Keratinocyte (primary cell): ENCODE results near the gene PCDHB11. TPM values are rescaled to one million over a fixed set of nuclear protein-coding genes. Genes with fewer than 3 reads are reported as not detected.
A peak's percentile ranks its signal among the peaks of the same experiment; 100 is the strongest.
"Not testable (repeated sequence)": the region's sequence is repeated elsewhere in the genome, so short reads cannot be mapped to it uniquely, and the experiment has no call there.

Experiments
- DNase-seq: peaks from one replicate; pipeline ENCODE4 v3.0.0-alpha.2; 2011; ENCODE audit warnings: low read depth, missing footprints, low spot score
- FAIRE-seq: peaks from 2 replicates; lab custom pipeline; 2011; peaks lifted over from hg19 to GRCh38; lab: Jason Lieb, UNC
- H2AFZ ChIP-seq: 2 replicates; pipeline ENCODE4 v1.6.0; 2012; ENCODE audit warnings: low read length, control low read depth, inconsistent platforms; ENCODE audit not compliant: control insufficient read depth
- H3K27ac ChIP-seq: 2 replicates; pipeline ENCODE4 v1.5.1; 2011; ENCODE audit warnings: low read length; ENCODE audit not compliant: control insufficient read depth, insufficient read depth
- H3K27me3 ChIP-seq: 3 replicates; pipeline ENCODE4 v1.6.0; 2011; ENCODE audit warnings: low read length; ENCODE audit not compliant: control insufficient read depth, insufficient read depth; ENCODE audit errors: extremely low read depth
- H3K36me3 ChIP-seq, 2 experiments: 2 replicates in 1 of 2; 3 replicates in 1 of 2; pipeline ENCODE4 v1.5.1; 2011; ENCODE audit warnings: low read length in 2 of 2, mild to moderate bottlenecking in 1 of 2; ENCODE audit not compliant: control insufficient read depth in 2 of 2, insufficient read depth in 2 of 2; ENCODE audit errors: extremely low read depth in 1 of 2
- H3K4me1 ChIP-seq: 3 replicates; pipeline ENCODE4 v1.5.1; 2011; ENCODE audit warnings: low read length; ENCODE audit not compliant: control insufficient read depth, insufficient read depth; ENCODE audit errors: extremely low read depth
- H3K4me2 ChIP-seq: 3 replicates; pipeline ENCODE4 v1.6.0; 2011; ENCODE audit warnings: low read depth, low read length; ENCODE audit not compliant: control insufficient read depth, insufficient read depth; ENCODE audit errors: extremely low read depth
- H3K4me3 ChIP-seq, 3 experiments: fragments of 200-600 bp in 1 of 3; sonication (generic) in 1 of 3; 2 replicates in 2 of 3; 3 replicates in 1 of 3; pipeline ENCODE4 v1.5.1; 2011 to 2016; ENCODE audit warnings: low read length in 3 of 3, mild to moderate bottlenecking in 3 of 3, control low read depth in 2 of 3, inconsistent platforms in 1 of 3, low read depth in 1 of 3, mixed read lengths in 1 of 3, mixed run types in 1 of 3, moderate library complexity in 1 of 3; ENCODE audit not compliant: control insufficient read depth in 2 of 3, insufficient read depth in 2 of 3; ENCODE audit errors: extremely low read depth in 1 of 3
- H3K79me2 ChIP-seq: 2 replicates; pipeline ENCODE4 v1.6.0; 2012; ENCODE audit warnings: low read length; ENCODE audit not compliant: control insufficient read depth, insufficient read depth
- H3K9ac ChIP-seq: 3 replicates; pipeline ENCODE4 v1.6.0; 2011; ENCODE audit warnings: low read length; ENCODE audit not compliant: control insufficient read depth, insufficient read depth; ENCODE audit errors: extremely low read depth
- H3K9me1 ChIP-seq: 3 replicates; pipeline ENCODE4 v1.6.0; 2011; ENCODE audit warnings: low read length; ENCODE audit not compliant: control insufficient read depth, insufficient read depth; ENCODE audit errors: extremely low read depth
- H3K9me3 ChIP-seq: 2 replicates; pipeline ENCODE4 v1.5.1; 2012; ENCODE audit warnings: low read depth, low read length; ENCODE audit not compliant: control insufficient read depth
- H4K20me1 ChIP-seq: 3 replicates; pipeline ENCODE4 v1.6.0; 2011; ENCODE audit warnings: low read length; ENCODE audit not compliant: control insufficient read depth, insufficient read depth; ENCODE audit errors: extremely low read depth
- EZH2 ChIP-seq: IDR thresholded peaks from one replicate; pipeline ENCODE4 v1.6.1; 2012; ENCODE audit warnings: inconsistent platforms, mild to moderate bottlenecking, low read length, moderate library complexity
- dilution Hi-C: fragments of 300-500 bp; cut with MboI; formaldehyde crosslinking; loops from one replicate; pipeline ENCODE4 v1.7.0; 2020; ENCODE audit warnings: low sequenced_read_pairs; ENCODE audit not compliant: extremely low pct_ligation_motif_present
- polyA plus RNA-seq, 5 experiments: library from polyadenylated mRNA; depleted of rRNA in 3 of 5; stranded (reverse) in 3 of 5; stranded (forward) in 1 of 5; unstranded in 1 of 5; fragments of >200 nt; gene quantifications; 1 replicate in 1 of 5; 2 replicates in 3 of 5; 3 replicates in 1 of 5; pipeline versions ENCODE4 v1.2.1 to v1.2.3, GENCODE V29; 2011 to 2012; ENCODE audit warnings: missing spikeins in 2 of 5, low read depth in 1 of 5, low replicate concordance in 1 of 5
- TF ChIP-seq, protein P1 (sequence below), 3 experiments: IDR thresholded peaks in 1 of 3; conservative IDR thresholded peaks in 1 of 3; optimal IDR thresholded peaks in 1 of 3; 2 replicates in 2 of 3; 3 replicates in 1 of 3; pipeline versions ENCODE3 to v1.5.1; 2011; ENCODE audit warnings: low read length in 3 of 3, mild to moderate bottlenecking in 3 of 3, moderate library complexity in 2 of 3, control low read depth in 1 of 3, inconsistent platforms in 1 of 3; ENCODE audit not compliant: insufficient read depth in 2 of 3; ENCODE audit errors: extremely low read depth in 1 of 3

PCDHB11 gene
- polyA plus RNA-seq, 1 donor (not counting 4 experiments of a cell fraction or from before 2014, with no cell fraction given) = not detected

GRCh38 chr5:141180313-141180712 lies 19.1 kb upstream of the PCDHB11 start:
- no peak overlapping the region for H3K4me2 ChIP-seq
- no peaks in the 10 kb centered on the region for H4K20me1 ChIP-seq
- FAIRE-seq (no peak), DNase-seq (no peak)
- no peak overlapping the region for H3K9ac ChIP-seq
- dilution Hi-C loops = no loop called here
- H3K27me3 ChIP-seq = no peaks in the 10 kb centered on the region
- H2AFZ ChIP-seq = no peak overlapping the region
- no peaks in the 10 kb centered on the region for H3K4me1 ChIP-seq
- no peaks in the 10 kb centered on the region for H3K9me3 ChIP-seq
- no peak overlapping the region for H3K27ac ChIP-seq
- no peak overlapping the region for H3K4me3 ChIP-seq
- no peaks in the 10 kb centered on the region for H3K36me3 ChIP-seq
- TF ChIP-seq EZH2 = no peak
- TF ChIP-seq, protein P1, sequence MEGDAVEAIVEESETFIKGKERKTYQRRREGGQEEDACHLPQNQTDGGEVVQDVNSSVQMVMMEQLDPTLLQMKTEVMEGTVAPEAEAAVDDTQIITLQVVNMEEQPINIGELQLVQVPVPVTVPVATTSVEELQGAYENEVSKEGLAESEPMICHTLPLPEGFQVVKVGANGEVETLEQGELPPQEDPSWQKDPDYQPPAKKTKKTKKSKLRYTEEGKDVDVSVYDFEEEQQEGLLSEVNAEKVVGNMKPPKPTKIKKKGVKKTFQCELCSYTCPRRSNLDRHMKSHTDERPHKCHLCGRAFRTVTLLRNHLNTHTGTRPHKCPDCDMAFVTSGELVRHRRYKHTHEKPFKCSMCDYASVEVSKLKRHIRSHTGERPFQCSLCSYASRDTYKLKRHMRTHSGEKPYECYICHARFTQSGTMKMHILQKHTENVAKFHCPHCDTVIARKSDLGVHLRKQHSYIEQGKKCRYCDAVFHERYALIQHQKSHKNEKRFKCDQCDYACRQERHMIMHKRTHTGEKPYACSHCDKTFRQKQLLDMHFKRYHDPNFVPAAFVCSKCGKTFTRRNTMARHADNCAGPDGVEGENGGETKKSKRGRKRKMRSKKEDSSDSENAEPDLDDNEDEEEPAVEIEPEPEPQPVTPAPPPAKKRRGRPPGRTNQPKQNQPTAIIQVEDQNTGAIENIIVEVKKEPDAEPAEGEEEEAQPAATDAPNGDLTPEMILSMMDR (optimal IDR thresholded peaks at IDR 0.05 in 1 of 3, IDR thresholded peaks at IDR 0.05 in 1 of 3, conservative IDR thresholded peaks at IDR 0.05 in 1 of 3; ENCODE audit: extremely low read depth in 1 of 3, insufficient read depth in 2 of 3, low read length in 3 of 3) = no peak
- H3K9me1 ChIP-seq = no peaks in the 10 kb centered on the region
- H3K79me2 ChIP-seq = no peaks in the 10 kb centered on the region

DNA sequence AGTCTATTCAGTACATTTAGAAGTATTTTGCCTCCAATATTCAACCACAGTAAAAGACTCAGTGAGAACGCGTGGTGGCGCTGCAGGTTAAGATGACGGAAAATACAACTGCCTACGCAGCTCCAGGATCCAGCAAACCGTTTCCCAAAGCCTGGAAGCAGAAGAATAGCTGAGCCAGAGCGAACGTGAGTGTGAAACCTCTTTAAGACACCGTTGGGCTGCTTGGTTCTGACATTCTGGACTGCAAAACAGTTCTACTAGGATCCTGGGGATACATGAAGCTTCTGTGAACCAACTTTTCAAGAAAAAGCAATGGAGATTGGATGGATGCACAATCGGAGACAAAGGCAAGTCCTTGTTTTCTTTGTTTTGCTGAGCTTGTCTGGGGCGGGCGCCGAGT lies 17.2 kb upstream of the PCDHB11 start, which contains the start of gene PCDHB16:
PCDHB16 (plus strand) TSS at position 140 of the 400 bp plus-strand sequence; CDS start at position 313, 173 bp downstream.
- no peak within 1 kb of the TSS for H2AFZ ChIP-seq
- FAIRE-seq = no peak

GRCh38 chr5:141184117-141184855 lies 15.1 kb upstream of the PCDHB11 start:
- H3K4me3 ChIP-seq, H3K27me3 ChIP-seq, H3K79me2 ChIP-seq, FAIRE-seq, H3K4me1 ChIP-seq, H3K9me1 ChIP-seq, H2AFZ ChIP-seq, H4K20me1 ChIP-seq, H3K36me3 ChIP-seq, H3K9me3 ChIP-seq, DNase-seq, H3K4me2 ChIP-seq, H3K9ac ChIP-seq, dilution Hi-C loops, H3K27ac ChIP-seq: not testable (repeated sequence)

More for the DNA sequence above, 17.2 kb upstream of the PCDHB11 start, which contains the start of gene PCDHB16:
- Histone ChIP-seq H3K79me2 (no peaks in the 10 kb centered on the region), H3K4me3 (no peak within 1 kb of the TSS), H3K9me3 (no peaks in the 10 kb centered on the region), H3K27ac (no peak within 1 kb of the TSS), H3K9me1 (no peaks in the 10 kb centered on the region), H4K20me1 (no peaks in the 10 kb centered on the region), H3K36me3 (no peaks in the 10 kb centered on the region), H3K4me1 (no peaks in the 10 kb centered on the region), H3K4me2 (no peak within 1 kb of the TSS), H3K27me3 (no peaks in the 10 kb centered on the region), H3K9ac (no peak within 1 kb of the TSS)
- no peak for DNase-seq
- dilution Hi-C loops = no loop called here
- TF ChIP-seq, protein P1 (optimal IDR thresholded peaks at IDR 0.05 in 1 of 3, IDR thresholded peaks at IDR 0.05 in 1 of 3, conservative IDR thresholded peaks at IDR 0.05 in 1 of 3; ENCODE audit: extremely low read depth in 1 of 3, insufficient read depth in 2 of 3, low read length in 3 of 3) = peak in 1 of 3 experiments; percentile 11
- no peak for TF ChIP-seq EZH2
